Heart left ventricle (tissue), 13 donors: ENCODE measurements around the gene IKZF1.

Experiments
- CTCF ChIP-seq, 12 donors: fragments of 200-600 bp; sonication (generic) in 4 of 12; IDR thresholded peaks; one replicate each; pipeline versions ENCODE4 v1.5.0 to v1.8.0; 2018 to 2022; ENCODE audit warnings: antibody characterized with exemption in 12 of 12, mild to moderate bottlenecking in 5 of 12
- POLR2A ChIP-seq, 2 donors: fragments of 450-650 bp; IDR thresholded peaks; one replicate each; pipeline ENCODE4 v1.6.1; 2017; ENCODE audit warnings: antibody characterized with exemption in 2 of 2, mild to moderate bottlenecking in 2 of 2, moderate library complexity in 2 of 2
- donor health status: ischemic (EF 13 %, LVEDD 7.1; RV severe dilation, severe dysfunction).
- donor health status: DM: no; HTN: yes; CAD: no.
- donor health status: DM: no; HTN: no; CAD: no.
- donor health status: ischemic (EF 25% LVEDD 6.9; RV normal size, moderate dysfunction).
- donor health status: ischemic (EF 25% LVEDD 5.7; RV mildly dilated, moderate dysfunction).
- donor health status: ischemic (EF 35%, LVEDD 5.7; RV mildly dilated, moderate dysfunction).
- donor health status: nonischemic (EF 11% LVEDD 7.7; RV severe dilation, severe dysfunction).
- donor health status: DM: yes; HTN: yes; CAD: no.
- donor health status: PGD.
- donor health status: ischemic (EF 29% LVEDD 5.4; RV normal size, mild dysfunction).
- donor health status: nonischemic (EF 23%, LVEDD 6.1; RV moderate dilation, normal function).

- TF ChIP-seq CTCF (IDR thresholded peaks at IDR 0.05) (no peak), POLR2A (IDR thresholded peaks at IDR 0.05) (no peak)
These were observed 38.1 kb downstream of the IKZF1 start for GRCh38 chr7:50342616-50343114.
